Smooth muscle cell of the brain vasculature (primary cell): ENCODE results near the gene ARPIN.

Experiments
- DNase-seq: peaks from one replicate; pipeline ENCODE4 v3.0.0-alpha.2; 2012; ENCODE audit warnings: low read depth, low spot score

ARPIN gene

DNA sequence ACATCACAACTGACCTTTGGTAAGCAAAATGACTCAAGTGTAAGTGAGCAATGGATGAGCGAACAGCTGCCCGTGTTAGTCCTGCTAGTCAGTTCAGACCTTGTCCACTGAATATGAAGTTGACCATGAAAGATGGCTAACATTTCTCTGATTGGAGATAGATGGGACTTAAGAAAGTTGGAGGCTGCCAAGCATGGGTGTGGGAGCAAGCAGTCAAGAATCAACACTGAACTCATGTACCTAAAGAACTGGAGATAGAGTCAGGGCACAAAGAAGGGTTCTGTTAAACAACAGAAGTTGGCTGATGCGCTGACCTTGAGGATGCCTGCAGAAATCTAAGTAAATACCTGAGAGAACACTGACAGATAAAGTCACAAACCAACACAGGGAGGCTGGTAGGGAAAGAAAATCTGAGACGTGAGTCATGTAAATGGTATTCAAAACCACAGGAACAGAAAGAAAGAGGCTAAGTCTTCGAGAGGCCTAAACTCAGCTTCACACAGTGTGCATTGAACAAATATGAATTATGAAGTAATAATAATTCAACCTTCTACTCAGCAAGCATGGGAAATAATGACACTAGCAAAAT, 67.4 kb downstream of the ARPIN start:
- DNase-seq, result peak; percentile 77
